DOHH2 (cell line): ENCODE results near the gene EXOC3.

Source experiments
- H3F3A ChIP-seq: fragments of 200-600 bp; sonication (generic), shearing (Covaris generic); 2 replicates; pipeline ENCODE4 v1.6.0; 2016; ENCODE audit warnings: antibody characterized with exemption, mild to moderate bottlenecking; ENCODE audit not compliant: control insufficient read depth, insufficient read depth
- H3K27ac ChIP-seq: fragments of 200-600 bp; sonication (generic); 2 replicates; pipeline ENCODE4 v1.5.1; 2014; ENCODE audit warnings: low read depth, mild to moderate bottlenecking, low read length, moderate library complexity
- H3K27me3 ChIP-seq: fragments of 200-600 bp; sonication (generic); 2 replicates; pipeline ENCODE4 v1.6.1; 2014; ENCODE audit warnings: mild to moderate bottlenecking, low read length, mixed read lengths; ENCODE audit not compliant: control insufficient read depth
- H3K36me3 ChIP-seq: fragments of 200-600 bp; sonication (generic); 2 replicates; pipeline ENCODE4 v1.6.1; 2014; ENCODE audit warnings: mild to moderate bottlenecking, low read length, moderate library complexity, mixed read lengths; ENCODE audit not compliant: control insufficient read depth
- H3K4me1 ChIP-seq: fragments of 200-600 bp; sonication (generic); 2 replicates; pipeline ENCODE4 v1.6.1; 2014; ENCODE audit warnings: mild to moderate bottlenecking, low read length, mixed read lengths; ENCODE audit not compliant: control insufficient read depth
- H3K4me2 ChIP-seq: fragments of 200-600 bp; sonication (generic); 2 replicates; pipeline ENCODE4 v1.6.0; 2014; ENCODE audit warnings: mild to moderate bottlenecking, low read length, moderate library complexity
- H3K4me3 ChIP-seq: fragments of 200-600 bp; sonication (generic); 2 replicates; pipeline ENCODE4 v1.5.1; 2014; ENCODE audit warnings: mild to moderate bottlenecking, low read length, mixed read lengths
- H3K79me2 ChIP-seq: fragments of 200-600 bp; sonication (generic); 2 replicates; pipeline ENCODE4 v1.6.1; 2014; ENCODE audit warnings: mild to moderate bottlenecking, low read length, mixed read lengths; ENCODE audit not compliant: control insufficient read depth
- H3K9me2 ChIP-seq: fragments of 200-600 bp; sonication (generic); replicated peaks from 2 replicates; pipeline ENCODE4 v1.6.1; 2014; ENCODE audit warnings: mild to moderate bottlenecking, low read length, mixed read lengths; ENCODE audit not compliant: control insufficient read depth
- H3K9me3 ChIP-seq: fragments of 200-600 bp; sonication (generic); 2 replicates; pipeline ENCODE4 v1.6.1; 2014; ENCODE audit warnings: antibody characterized with exemption, low read length, mixed read lengths; ENCODE audit not compliant: control insufficient read depth, insufficient read depth
- H4K20me1 ChIP-seq: fragments of 200-600 bp; sonication (generic); 2 replicates; pipeline ENCODE4 v1.6.0; 2014; ENCODE audit warnings: low read depth, mild to moderate bottlenecking, antibody characterized with exemption, low read length, moderate library complexity; ENCODE audit not compliant: control insufficient read depth, insufficient read depth
- EZH2phosphoT487 ChIP-seq: fragments of 200-600 bp; sonication (generic); IDR thresholded peaks from 2 replicates; pipeline ENCODE4 v1.6.1; 2017; ENCODE audit warnings: borderline replicate concordance, mild to moderate bottlenecking, antibody characterized with exemption, low read length, moderate library complexity, mixed read lengths
- TF ChIP-seq, protein P1 (sequence below): fragments of 200-600 bp; sonication (generic); IDR thresholded peaks from one replicate; pipeline ENCODE4 v1.5.1; 2014; ENCODE audit warnings: antibody characterized with exemption, mild to moderate bottlenecking, low read depth, low read length; ENCODE audit not compliant: poor library complexity, severe bottlenecking

EXOC3 gene

DNA sequence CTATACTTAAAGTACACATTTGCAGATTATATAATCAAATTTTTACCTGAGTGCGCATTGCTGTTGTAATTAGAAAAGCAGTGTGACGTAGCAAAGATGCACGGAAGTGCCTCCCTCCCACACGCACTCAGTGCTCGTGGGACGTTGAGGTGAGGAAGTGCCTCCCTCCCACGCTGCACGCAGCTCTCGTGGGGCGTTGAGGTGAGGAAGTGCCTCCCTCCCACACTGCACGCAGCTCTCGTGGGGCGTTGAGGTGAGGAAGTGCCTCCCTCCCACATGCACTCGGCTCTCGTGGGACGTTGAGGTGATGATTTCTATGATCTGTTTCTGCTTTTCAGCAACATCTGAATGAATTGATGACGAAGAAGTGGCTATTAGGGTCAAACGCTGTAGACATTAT, 21.0 kb downstream of the EXOC3 start:
- H3K27ac ChIP-seq, result no peak overlapping the region
- H3K4me2 ChIP-seq, result no peak overlapping the region
- H3K36me3 ChIP-seq, result peaks cover 67% of the 10 kb centered on the region

DNA sequence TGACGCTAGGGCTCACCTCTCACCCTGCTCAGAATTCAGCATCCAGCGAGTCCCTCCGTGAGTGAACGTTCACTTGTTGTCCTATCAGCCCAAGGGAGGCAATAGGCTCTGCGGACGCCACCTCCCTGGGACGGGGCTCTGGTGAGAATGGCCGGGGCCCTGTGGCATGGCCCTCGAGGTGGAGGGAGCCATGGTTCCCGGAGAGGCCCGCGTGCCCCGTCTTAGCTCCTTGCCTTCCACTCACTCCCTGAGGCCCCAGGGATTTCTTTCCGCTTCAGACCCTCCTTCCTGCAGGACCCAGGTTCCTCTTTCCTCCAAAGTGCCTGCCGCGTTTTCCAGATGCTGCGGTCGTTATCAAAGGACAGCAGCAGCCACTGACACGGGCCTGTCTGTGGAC, 21.5 kb downstream of the EXOC3 start:
- Histone ChIP-seq H3K27me3 (no peaks in the 10 kb centered on the region), H3K4me3 (no peak overlapping the region), H3K27ac (no peak overlapping the region), H4K20me1 (no peaks in the 10 kb centered on the region), H3K79me2 (peaks cover 3% of the 10 kb centered on the region), H3K9me3 (no peaks in the 10 kb centered on the region), H3F3A (peaks cover 5% of the 10 kb centered on the region; the same call in 1 of the 2 replicates), H3K4me2 (no peak overlapping the region), H3K36me3 (peaks cover 67% of the 10 kb centered on the region), H3K9me2 (no peaks in the 10 kb centered on the region), H3K4me1 (peaks cover 7% of the 10 kb centered on the region)
- no peak for TF ChIP-seq EZH2phosphoT487
- TF ChIP-seq, protein P1, sequence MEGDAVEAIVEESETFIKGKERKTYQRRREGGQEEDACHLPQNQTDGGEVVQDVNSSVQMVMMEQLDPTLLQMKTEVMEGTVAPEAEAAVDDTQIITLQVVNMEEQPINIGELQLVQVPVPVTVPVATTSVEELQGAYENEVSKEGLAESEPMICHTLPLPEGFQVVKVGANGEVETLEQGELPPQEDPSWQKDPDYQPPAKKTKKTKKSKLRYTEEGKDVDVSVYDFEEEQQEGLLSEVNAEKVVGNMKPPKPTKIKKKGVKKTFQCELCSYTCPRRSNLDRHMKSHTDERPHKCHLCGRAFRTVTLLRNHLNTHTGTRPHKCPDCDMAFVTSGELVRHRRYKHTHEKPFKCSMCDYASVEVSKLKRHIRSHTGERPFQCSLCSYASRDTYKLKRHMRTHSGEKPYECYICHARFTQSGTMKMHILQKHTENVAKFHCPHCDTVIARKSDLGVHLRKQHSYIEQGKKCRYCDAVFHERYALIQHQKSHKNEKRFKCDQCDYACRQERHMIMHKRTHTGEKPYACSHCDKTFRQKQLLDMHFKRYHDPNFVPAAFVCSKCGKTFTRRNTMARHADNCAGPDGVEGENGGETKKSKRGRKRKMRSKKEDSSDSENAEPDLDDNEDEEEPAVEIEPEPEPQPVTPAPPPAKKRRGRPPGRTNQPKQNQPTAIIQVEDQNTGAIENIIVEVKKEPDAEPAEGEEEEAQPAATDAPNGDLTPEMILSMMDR, result no peak

More for the DNA sequence above, 21.0 kb downstream of the EXOC3 start:
- TF ChIP-seq EZH2phosphoT487, result no peak
- TF ChIP-seq, protein P1, result no peak
- Histone ChIP-seq H3K9me2 (no peaks in the 10 kb centered on the region), H3K4me3 (no peak overlapping the region), H3K79me2 (no peaks in the 10 kb centered on the region), H4K20me1 (no peaks in the 10 kb centered on the region), H3K4me1 (peaks cover 7% of the 10 kb centered on the region), H3K9me3 (no peaks in the 10 kb centered on the region), H3K27me3 (no peaks in the 10 kb centered on the region), H3F3A (peaks cover 5% of the 10 kb centered on the region; the same call in 1 of the 2 replicates)

DNA sequence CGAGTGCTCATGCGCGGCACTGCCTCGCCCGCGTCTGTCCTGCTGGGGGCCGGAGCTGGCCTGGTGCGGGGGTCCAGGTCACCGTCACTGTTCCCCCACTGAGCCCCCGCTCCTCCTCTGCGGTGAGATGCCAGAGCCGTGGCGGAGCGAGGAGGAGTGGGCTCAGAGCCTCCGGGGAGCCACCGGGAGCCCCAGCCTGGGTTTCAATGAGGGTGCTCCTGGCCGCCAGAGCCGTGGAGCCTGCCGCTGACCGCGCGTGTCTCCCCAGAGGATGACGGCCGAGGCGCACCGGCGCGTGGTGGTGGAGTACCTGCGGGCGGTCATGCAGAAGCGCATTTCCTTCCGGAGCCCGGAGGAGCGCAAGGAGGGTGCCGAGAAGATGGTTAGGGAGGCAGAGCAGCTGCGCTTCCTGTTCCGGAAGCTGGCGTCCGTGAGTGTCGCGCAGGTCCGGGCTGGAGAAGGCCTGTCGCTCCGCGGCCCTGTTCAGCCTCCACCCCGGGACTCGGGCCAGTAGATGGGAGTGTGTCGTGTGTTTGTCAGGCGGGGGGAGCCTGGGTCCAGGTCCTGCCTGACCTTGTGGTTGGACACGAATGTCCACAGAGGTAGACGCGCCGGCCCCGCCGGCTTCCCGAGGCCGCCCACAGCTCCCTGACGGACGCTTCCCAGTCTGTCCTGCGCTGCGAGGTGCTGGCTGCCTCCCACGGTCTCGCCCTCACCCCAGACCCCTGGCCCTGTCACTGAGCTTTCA, 22.0 kb downstream of the EXOC3 start:
- Histone ChIP-seq H3F3A (peaks cover 9% of the 10 kb centered on the region), H3K9me2 (no peaks in the 10 kb centered on the region), H3K27me3 (no peaks in the 10 kb centered on the region), H3K9me3 (no peaks in the 10 kb centered on the region), H3K4me1 (peaks cover 9% of the 10 kb centered on the region), H3K27ac (no peak overlapping the region), H3K4me2 (no peak overlapping the region), H4K20me1 (peaks cover 2% of the 10 kb centered on the region; the same call in 1 of the 2 replicates), H3K36me3 (peaks cover 67% of the 10 kb centered on the region), H3K79me2 (peaks cover 9% of the 10 kb centered on the region), H3K4me3 (no peak overlapping the region)
- TF ChIP-seq, protein P1, result no peak
- TF ChIP-seq EZH2phosphoT487, result no peak
